Muscle of back (tissue), 13 donors: Measurements from ENCODE around the gene GMEB2. TPM values are rescaled to one million over a fixed set of nuclear protein-coding genes. Genes with fewer than 3 reads are reported as not detected.
"Not testable (repeated sequence)": the region's sequence is repeated elsewhere in the genome, so short reads cannot be mapped to it uniquely, and the experiment has no call there.

Experiments used
- DNase-seq, 3 donors: peaks; one replicate each; pipeline versions ENCODE4 v3.0.0 to v3.0.0-alpha.2; 2013
- long read RNA-seq, 9 donors: transcript quantifications; one replicate each; lab custom pipeline, GENCODE V29; 2026
- polyA plus RNA-seq, 10 donors: library from polyadenylated mRNA; unstranded; fragments of 120-200 nt; gene quantifications; one replicate each; pipeline ENCODE4 v1.2.1, GENCODE V29; 2013; ENCODE audit not compliant: insufficient read length in 10 of 10

GMEB2 gene
- 1 to 10 TPM; 5.3 to 9.3 (median 7.3) TPM for polyA plus RNA-seq
- long read RNA-seq, donor 1, full-length matches to known transcripts: 5 of 5 reads
- long read RNA-seq, donor 1, partial matches to known transcripts: 0 of 5 reads
- long read RNA-seq, donor 1, other reads (novel, unspliced or antisense): 0 of 5 reads
- long read RNA-seq, donor 2, full-length matches to known transcripts: 2 of 2 reads
- long read RNA-seq, donor 2, partial matches to known transcripts: 0 of 2 reads
- long read RNA-seq, donor 2, other reads (novel, unspliced or antisense): 0 of 2 reads
- long read RNA-seq, donor 3: 0 reads
- long read RNA-seq, donor 4, full-length matches to known transcripts: 1 of 1 reads
- long read RNA-seq, donor 4, partial matches to known transcripts: 0 of 1 reads
- long read RNA-seq, donor 4, other reads (novel, unspliced or antisense): 0 of 1 reads
- long read RNA-seq, donor 5, full-length matches to known transcripts: 3 of 3 reads
- long read RNA-seq, donor 5, partial matches to known transcripts: 0 of 3 reads
- long read RNA-seq, donor 5, other reads (novel, unspliced or antisense): 0 of 3 reads
- long read RNA-seq, donor 6: 0 reads
- long read RNA-seq, donor 7: 0 reads
- long read RNA-seq, donor 8, full-length matches to known transcripts: 1 of 1 reads
- long read RNA-seq, donor 8, partial matches to known transcripts: 0 of 1 reads
- long read RNA-seq, donor 8, other reads (novel, unspliced or antisense): 0 of 1 reads
- long read RNA-seq, donor 9: 0 reads

GRCh38 chr20:63626424-63627128, at the start of gene GMEB2:
Gene GMEB2 (minus strand): TSS chr20:63627101. CDS start chr20:63619397, 7,704 bp downstream.
- peak; percentile 79 to 83 (median 81) for DNase-seq

- DNase-seq: no peak
Observed at GRCh38 chr20:63675681-63676368, 48.9 kb upstream of the GMEB2 start.

GRCh38 chr20:63673951-63674350, 47.0 kb upstream of the GMEB2 start:
- no peak for DNase-seq

GRCh38 chr20:63672666-63673065, 45.8 kb upstream of the GMEB2 start:
- DNase-seq: no peak

- DNase-seq: not testable (repeated sequence)
Observed at GRCh38 chr20:63671695-63672094, 44.8 kb upstream of the GMEB2 start.

DNA sequence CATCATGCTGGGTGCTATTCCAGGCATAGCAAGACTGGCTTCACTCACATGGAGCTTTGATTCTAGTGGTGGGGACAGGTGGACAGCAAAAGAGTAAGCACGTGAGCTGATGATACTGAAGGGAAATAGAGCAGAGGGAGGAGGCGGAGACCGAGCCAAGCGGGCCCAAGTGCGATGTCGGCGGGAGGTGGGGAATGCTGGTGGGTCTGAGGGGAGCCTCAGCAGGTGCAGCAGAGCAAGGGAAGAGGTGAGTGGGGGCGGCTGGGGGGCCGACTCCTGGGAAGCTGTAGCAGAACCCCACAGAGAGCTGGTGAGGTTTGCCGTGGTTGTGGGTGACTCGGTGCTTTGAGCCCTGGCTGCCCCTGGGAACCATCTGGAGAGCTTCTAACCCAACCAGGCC, 41.5 kb upstream of the GMEB2 start:
- no peak for DNase-seq

DNA sequence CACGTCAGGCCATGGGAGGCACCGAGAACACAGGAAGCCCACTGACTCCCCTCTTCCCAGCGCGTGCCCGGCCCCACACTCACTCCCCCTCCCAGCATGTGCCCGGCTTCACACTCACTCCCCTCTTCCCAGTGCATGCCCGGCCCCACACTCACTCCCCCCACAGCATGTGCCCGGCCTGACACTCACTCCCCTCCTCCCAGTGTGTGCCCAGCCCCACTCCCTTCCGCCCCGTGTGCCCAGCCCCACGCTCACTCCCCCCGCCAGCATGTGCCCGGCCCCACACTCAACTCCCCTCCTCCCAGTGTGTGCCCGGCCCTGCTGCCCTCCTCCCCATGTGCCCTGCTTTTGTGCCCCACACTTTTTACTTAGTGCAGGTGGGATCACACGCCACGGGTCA, 41.0 kb upstream of the GMEB2 start:
- no peak for DNase-seq

- DNase-seq: no peak
Observed at GRCh38 chr20:63665708-63666107, 38.8 kb upstream of the GMEB2 start.

DNA sequence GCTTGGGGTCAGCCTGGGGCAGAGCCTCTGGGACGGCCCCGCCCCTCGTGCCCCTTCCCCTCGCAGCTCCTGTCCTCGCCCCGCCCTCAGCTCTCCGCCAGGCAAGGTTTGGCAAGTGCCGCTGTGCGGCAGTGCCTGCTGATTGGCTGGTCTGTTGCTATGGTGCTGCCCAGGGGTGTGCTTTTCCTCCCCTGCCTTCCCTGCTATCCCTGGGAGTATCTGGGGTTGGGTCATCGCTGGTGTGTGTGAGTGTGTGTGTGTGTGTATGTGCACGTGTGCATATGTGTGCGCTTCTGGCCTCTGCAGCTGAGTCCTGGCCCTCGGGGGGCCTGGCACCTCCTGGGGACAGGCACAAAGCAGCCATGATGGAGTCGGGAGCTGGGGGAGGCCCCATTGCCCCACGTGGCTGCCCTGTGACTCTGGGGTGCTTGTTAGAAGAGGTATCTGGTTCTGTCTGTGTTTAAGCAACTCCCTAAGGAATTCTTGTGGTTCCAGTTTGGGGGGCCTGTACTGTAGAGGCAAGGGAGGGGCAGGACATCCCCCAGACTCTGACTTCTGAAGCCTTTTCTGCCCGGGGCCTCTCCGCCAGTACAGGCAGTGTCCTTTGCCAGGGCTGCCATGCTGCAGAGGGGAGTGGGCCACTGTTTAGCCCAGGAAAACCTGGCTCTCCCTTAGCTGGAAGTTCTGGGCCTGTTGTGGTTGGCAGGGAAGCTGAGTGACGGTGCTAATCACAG, 38.1 kb upstream of the GMEB2 start:
- DNase-seq: no peak

GRCh38 chr20:63664143-63664851, 37.4 kb upstream of the GMEB2 start:
- no peak for DNase-seq

DNA sequence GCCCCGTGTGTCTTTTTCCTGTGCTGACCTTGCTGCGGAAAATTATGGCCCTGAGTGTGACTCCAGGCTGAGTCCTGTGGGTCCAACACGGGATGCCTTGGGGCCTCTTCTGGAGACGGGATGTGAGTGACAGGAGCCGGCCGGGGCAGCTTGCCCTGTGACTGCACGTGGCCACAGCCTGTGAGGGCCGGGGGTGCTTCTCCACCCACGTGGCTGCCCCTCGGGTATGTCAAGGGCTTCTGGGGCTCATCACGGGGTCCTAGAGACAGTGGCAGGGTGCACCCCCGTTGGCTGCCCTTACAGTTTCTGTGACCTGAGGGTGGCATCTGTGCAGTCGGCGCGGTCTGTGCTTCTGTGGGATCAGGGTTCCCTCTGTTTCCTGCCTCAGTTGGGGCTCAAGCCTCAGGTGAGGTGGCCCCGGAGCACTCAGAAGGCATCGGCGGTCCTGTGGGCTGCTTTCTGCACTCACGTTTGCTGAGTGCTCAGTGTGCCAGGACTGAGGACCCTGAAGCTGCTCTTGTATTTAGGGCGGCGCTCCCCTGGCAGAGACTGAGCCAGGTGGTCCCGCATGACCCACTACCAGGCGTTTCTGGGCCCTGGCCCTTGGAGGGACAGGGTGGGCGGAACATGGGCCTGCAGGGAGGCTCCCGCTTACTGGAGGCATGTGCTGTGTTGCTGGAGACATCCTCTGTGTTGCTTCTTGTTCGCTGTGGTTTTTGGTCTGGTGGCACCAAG, 36.6 kb upstream of the GMEB2 start:
- no peak for DNase-seq

DNA sequence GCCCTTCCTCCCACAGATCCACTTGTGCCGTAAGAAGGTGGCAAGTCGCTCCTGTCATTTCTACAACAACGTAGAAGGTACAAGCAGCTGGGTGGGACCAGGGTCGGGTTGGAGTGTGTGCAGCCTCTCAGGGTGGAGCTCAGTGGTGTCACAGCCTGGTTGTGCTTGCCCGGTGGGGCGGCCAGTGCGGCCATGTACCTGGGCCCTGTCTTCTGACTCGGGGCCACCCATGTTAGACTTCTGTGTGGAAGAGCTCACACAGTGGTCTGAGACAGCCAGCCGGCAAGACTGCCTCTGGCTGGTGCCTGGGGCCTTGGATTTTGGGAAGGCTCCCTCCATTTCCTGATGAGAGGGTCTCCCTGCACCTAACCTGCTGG, 35.9 kb upstream of the GMEB2 start:
- no peak for DNase-seq

DNA sequence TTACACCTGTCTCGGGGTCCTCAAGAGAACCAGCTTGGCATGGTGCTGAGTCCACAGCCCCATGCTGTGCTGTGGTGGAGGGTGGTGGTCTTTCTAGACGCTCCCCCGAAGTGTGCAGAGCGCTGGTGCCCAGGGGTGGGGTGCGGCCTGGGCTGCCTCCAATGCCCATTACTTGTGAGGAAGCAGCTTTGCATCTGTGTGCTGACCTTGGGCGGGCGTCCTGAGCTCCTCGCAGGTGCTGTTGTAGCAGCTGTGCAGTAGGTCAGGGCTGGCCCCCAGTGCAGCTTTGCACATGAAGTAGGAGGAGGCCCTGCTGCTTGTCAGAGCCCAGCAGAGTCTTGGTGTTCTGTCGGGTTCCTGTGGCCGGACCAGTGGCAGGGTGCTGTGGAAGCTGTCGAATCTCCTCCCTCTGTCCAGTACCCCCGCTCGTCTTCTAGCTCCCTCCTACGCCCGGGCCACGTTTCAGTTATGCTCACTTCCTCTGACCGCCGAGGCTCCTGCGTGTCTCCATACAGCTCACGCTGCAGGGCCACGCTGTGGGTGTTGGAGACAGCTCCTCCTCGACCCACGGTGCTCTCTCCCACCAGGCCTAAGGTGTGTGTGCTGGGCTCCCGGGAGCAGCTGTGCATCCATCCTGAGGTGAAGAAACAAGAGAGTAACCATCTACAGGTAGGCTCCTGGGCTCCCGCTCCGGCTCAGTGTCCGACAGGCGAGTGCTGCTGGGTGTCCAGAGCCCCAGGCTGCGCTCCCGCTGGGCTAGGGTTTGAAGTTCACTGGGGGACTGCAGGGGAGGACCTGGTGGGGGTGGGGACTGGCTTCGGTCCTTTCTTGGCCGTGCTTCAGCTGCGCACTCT, 35.3 kb upstream of the GMEB2 start:
- no peak for DNase-seq

GRCh38 chr20:63661108-63661507, 34.2 kb upstream of the GMEB2 start:
- DNase-seq: no peak

DNA sequence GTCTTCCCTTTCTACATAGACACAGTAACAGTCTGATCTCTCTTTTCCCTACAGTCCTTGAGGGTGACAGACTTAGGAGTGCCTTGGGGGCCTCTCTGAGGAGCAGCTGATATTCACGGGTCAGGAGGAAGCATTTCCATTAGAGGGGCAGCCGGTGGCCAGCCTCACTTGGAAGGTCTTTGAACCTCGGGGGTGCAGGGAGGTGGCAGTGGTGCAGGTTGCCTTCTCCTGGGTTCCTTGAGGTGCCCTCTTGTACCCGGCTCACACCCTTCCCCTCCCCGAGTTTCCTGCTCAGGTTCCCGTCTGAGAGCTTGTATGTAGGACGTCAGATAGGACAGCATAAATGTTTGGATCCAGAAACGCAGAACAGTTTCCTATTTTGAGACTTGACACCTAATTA, 33.7 kb upstream of the GMEB2 start:
- DNase-seq: no peak

DNA sequence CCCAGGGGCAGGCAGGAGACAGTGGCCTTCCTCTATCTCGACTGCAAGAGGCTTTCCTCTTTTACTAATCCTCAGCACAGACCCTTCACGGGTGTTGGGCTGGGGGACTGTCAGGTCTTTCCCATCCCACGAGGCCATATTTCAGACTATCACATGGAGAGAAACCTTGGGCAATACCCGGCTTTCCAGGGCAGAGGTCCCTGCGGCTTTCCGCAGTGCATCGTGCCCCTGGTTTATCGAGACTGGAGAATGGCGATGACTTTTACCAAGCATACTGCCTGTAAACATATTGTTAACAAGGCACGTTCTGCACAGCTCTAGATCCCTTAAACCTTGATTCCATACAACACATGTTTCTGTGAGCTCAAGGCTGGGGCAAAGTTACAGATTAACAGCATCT, 33.3 kb upstream of the GMEB2 start:
- DNase-seq: not testable (repeated sequence)

GRCh38 chr20:63659370-63659769, 32.5 kb upstream of the GMEB2 start:
- DNase-seq: no peak

DNA sequence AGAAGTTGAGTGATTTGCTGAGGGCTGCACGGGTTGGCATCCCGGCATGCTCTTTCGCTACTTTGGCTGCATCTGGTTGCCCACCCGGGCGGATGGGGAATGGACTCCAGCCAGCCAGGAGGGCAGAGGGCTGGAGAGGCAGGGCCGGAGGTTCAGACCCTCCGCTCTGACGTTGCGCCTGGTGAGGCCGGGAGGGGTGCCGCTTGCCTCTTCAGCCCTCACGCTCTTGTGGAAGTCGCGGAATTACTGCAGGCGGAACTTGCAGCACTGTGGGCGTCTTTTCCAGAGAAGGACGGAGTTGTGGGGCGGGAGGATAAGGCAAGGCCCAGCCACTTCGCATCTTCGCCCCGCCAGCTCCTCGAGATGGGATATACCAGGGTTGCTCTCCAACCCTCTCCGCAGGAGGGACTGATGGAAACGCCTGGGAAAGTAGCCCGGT, 31.9 kb upstream of the GMEB2 start:
- DNase-seq: no peak
